CD4-positive, alpha-beta memory T cell (primary cell): ENCODE measurements around the gene FRMD4B. TPM values are rescaled to one million over a fixed set of nuclear protein-coding genes. Genes with fewer than 3 reads are reported as not detected.

Experiments used
- CTCF ChIA-PET: fragments of 350-600 bp; sonication (Branson Sonifier 250); formaldehyde crosslinking; loops from one replicate; lab custom pipeline; 2021; ENCODE audit warnings: inconsistent platforms; ENCODE audit not compliant: partially characterized antibody; lab: Charles Lee
- POLR2A ChIA-PET: fragments of 350-600 bp; sonication (Branson Sonifier 250); formaldehyde crosslinking; loops from one replicate; lab custom pipeline; 2021; ENCODE audit not compliant: partially characterized antibody; lab: Charles Lee
- DNase-seq, 5 donors: peaks; one replicate each; pipeline versions ENCODE4 v3.0.0 to v3.0.0-alpha.2; 2020 to 2022; ENCODE audit warnings: mixed read lengths in 1 of 5
- H3K27ac ChIP-seq: one replicate; pipeline ENCODE4 v1.7.0; 2013; ENCODE audit warnings: low read depth, low read length
- H3K27me3 ChIP-seq: 2 replicates; pipeline ENCODE4 v1.7.0; 2013; ENCODE audit warnings: mild to moderate bottlenecking, low read length, moderate library complexity; ENCODE audit not compliant: insufficient read depth
- H3K36me3 ChIP-seq: 2 replicates; pipeline ENCODE4 v1.7.0; 2013; ENCODE audit warnings: mild to moderate bottlenecking, low read length, moderate library complexity; ENCODE audit not compliant: insufficient read depth
- H3K4me1 ChIP-seq: 2 replicates; pipeline ENCODE4 v1.7.0; 2013; ENCODE audit warnings: mild to moderate bottlenecking, low read length, moderate library complexity; ENCODE audit not compliant: insufficient read depth
- H3K4me3 ChIP-seq, 2 donors: one replicate each; pipeline ENCODE4 v1.7.0; 2013; ENCODE audit warnings: low read length in 2 of 2, mild to moderate bottlenecking in 1 of 2
- H3K9me3 ChIP-seq, 2 donors: one replicate each; pipeline ENCODE4 v1.7.0; 2013; ENCODE audit warnings: low read length in 2 of 2, control low read depth in 1 of 2; ENCODE audit not compliant: control insufficient read depth in 1 of 2
- H3K27ac Mint-ChIP-seq, 7 donors: one replicate each; pipeline ENCODE4 v1.8.0; 2020 to 2021; ENCODE audit warnings: mixed read lengths in 7 of 7, mild to moderate bottlenecking in 6 of 7, inconsistent platforms in 3 of 7, moderate library complexity in 3 of 7
- H3K27me3 Mint-ChIP-seq, 2 donors: one replicate each; pipeline ENCODE4 v1.8.0; 2020 to 2021; ENCODE audit warnings: mixed read lengths in 2 of 2
- H3K36me3 Mint-ChIP-seq, 2 donors: one replicate each; pipeline ENCODE4 v1.8.0; 2020 to 2021; ENCODE audit warnings: mixed read lengths in 2 of 2, inconsistent platforms in 1 of 2, mild to moderate bottlenecking in 1 of 2
- H3K4me1 Mint-ChIP-seq, 4 donors: one replicate each; pipeline ENCODE4 v1.8.0; 2020 to 2021; ENCODE audit warnings: mixed read lengths in 4 of 4, mild to moderate bottlenecking in 1 of 4
- H3K4me3 Mint-ChIP-seq, 8 donors: one replicate each; pipeline ENCODE4 v1.8.0; 2020 to 2021; ENCODE audit warnings: mixed read lengths in 8 of 8, mild to moderate bottlenecking in 7 of 8, moderate library complexity in 6 of 8, inconsistent platforms in 3 of 8
- H3K9me3 Mint-ChIP-seq, 8 donors: one replicate each; pipeline ENCODE4 v1.8.0; 2020 to 2021; ENCODE audit warnings: mixed read lengths in 8 of 8, mild to moderate bottlenecking in 5 of 8, inconsistent platforms in 3 of 8, moderate library complexity in 1 of 8
- intact Hi-C: fragments of 100-400 bp; cut with micrococcal nuclease; formaldehyde crosslinking; loops from one replicate; pipeline ENCODE4 v1.15.1; 2023
- polyA plus RNA-seq, 2 donors: library from polyadenylated mRNA; unstranded; fragments of 300-500 nt; fragmentation: Illumina TruSeq; gene quantifications; one replicate each; pipeline ENCODE4 v1.2.3, GENCODE V29; 2021
- total RNA-seq, 2 experiments: library from RNA; stranded (reverse); gene quantifications; one replicate each; pipeline ENCODE4 v1.2.3, GENCODE V29; 2021

The FRMD4B gene
- total and polyA plus RNA-seq, 4 experiments from 2014 or later = 3.1 to 18.3 (median 13.5) TPM

GRCh38 chr3:69300296-69300695 is 85.6 kb downstream of the FRMD4B start:
- Histone ChIP-seq H3K4me1 (no peaks in the 10 kb centered on the region), H3K4me3 (no peak overlapping the region), H3K27me3 (no peaks in the 10 kb centered on the region), H3K9me3 (no peaks in the 10 kb centered on the region), H3K36me3 (no peaks in the 10 kb centered on the region), H3K27ac (no peak overlapping the region)
- ChIA-PET POLR2A (no interaction called here), CTCF (interaction anchor here (1.5 to 3.3 kb wide), 2 partner anchors 132 to 138 kb away, joined by 3 to 17 read pairs; no protein-coding TSS in a partner anchor)
- Mint-ChIP-seq H3K36me3 (no peaks in the 10 kb centered on the region), H3K4me3 (no peak overlapping the region), H3K9me3 (no peaks in the 10 kb centered on the region), H3K4me1 (no peaks in the 10 kb centered on the region), H3K27ac (no peak overlapping the region), H3K27me3 (peaks cover 0 to 2% of the 10 kb centered on the region in 2 donors)
- DNase-seq = no peak
- intact Hi-C loops = no loop called here

GRCh38 chr3:69299344-69299743 is 86.5 kb downstream of the FRMD4B start:
- H3K9me3 Mint-ChIP-seq = no peaks in the 10 kb centered on the region
- DNase-seq = no peak
- CTCF ChIA-PET = no interaction called here
- no peaks in the 10 kb centered on the region for H3K36me3 ChIP-seq
- no peaks in the 10 kb centered on the region for H3K36me3 Mint-ChIP-seq
- no peaks in the 10 kb centered on the region for H3K4me1 ChIP-seq
- H3K27me3 Mint-ChIP-seq = peaks cover 0 to 2% of the 10 kb centered on the region in 2 donors
- H3K4me1 Mint-ChIP-seq = no peaks in the 10 kb centered on the region
- H3K9me3 ChIP-seq = no peaks in the 10 kb centered on the region
- no peak overlapping the region for H3K27ac ChIP-seq
- no peak overlapping the region for H3K4me3 Mint-ChIP-seq
- no peaks in the 10 kb centered on the region for H3K27me3 ChIP-seq
- POLR2A ChIA-PET = no interaction called here
- H3K27ac Mint-ChIP-seq = no peak overlapping the region
- intact Hi-C loops = no loop called here
- H3K4me3 ChIP-seq = no peak overlapping the region

GRCh38 chr3:69297501-69297900 is 88.4 kb downstream of the FRMD4B start:
- no peaks in the 10 kb centered on the region for H3K9me3 Mint-ChIP-seq
- no peaks in the 10 kb centered on the region for H3K4me1 ChIP-seq
- ChIA-PET POLR2A (no interaction called here), CTCF (interaction anchor here (1.8 kb wide), 2 partner anchors 32 to 136 kb away, joined by 4 to 10 read pairs; no protein-coding TSS in a partner anchor)
- no peaks in the 10 kb centered on the region for H3K36me3 ChIP-seq
- H3K27me3 ChIP-seq = no peaks in the 10 kb centered on the region
- no peak overlapping the region for H3K27ac Mint-ChIP-seq
- no peak for DNase-seq
- H3K4me3 Mint-ChIP-seq = no peak overlapping the region
- H3K36me3 Mint-ChIP-seq = no peaks in the 10 kb centered on the region
- H3K9me3 ChIP-seq = no peaks in the 10 kb centered on the region
- intact Hi-C loops = no loop called here
- no peak overlapping the region for H3K27ac ChIP-seq
- no peaks in the 10 kb centered on the region for H3K4me1 Mint-ChIP-seq
- no peak overlapping the region for H3K4me3 ChIP-seq
- H3K27me3 Mint-ChIP-seq = peaks cover 0 to 2% of the 10 kb centered on the region in 2 donors

- Histone ChIP-seq H3K4me1 (no peaks in the 10 kb centered on the region), H3K36me3 (no peaks in the 10 kb centered on the region), H3K4me3 (no peak overlapping the region), H3K27me3 (no peaks in the 10 kb centered on the region), H3K27ac (no peak overlapping the region), H3K9me3 (no peaks in the 10 kb centered on the region)
- intact Hi-C loops = no loop called here
- Mint-ChIP-seq H3K27ac (no peak overlapping the region), H3K27me3 (peaks cover 0 to 2% of the 10 kb centered on the region in 2 donors), H3K9me3 (no peaks in the 10 kb centered on the region), H3K36me3 (no peaks in the 10 kb centered on the region), H3K4me3 (no peak overlapping the region), H3K4me1 (no peaks in the 10 kb centered on the region)
- POLR2A ChIA-PET = no interaction called here
- DNase-seq = no peak
- CTCF ChIA-PET = interaction anchor here (1.8 kb wide), 1 partner anchor 33 kb away, joined by 4 read pairs; no protein-coding TSS in a partner anchor
Measured at GRCh38 chr3:69296995-69297394, 88.9 kb downstream of the FRMD4B start.

- Mint-ChIP-seq H3K36me3 (no peaks in the 10 kb centered on the region), H3K4me1 (peaks cover 0 to 3% (median 2%) of the 10 kb centered on the region in 4 donors), H3K27me3 (peaks cover 0 to under 1% of the 10 kb centered on the region in 2 donors), H3K27ac (peak overlapping the region in 1 of 7 donors; percentile 4), H3K4me3 (no peak overlapping the region), H3K9me3 (no peaks in the 10 kb centered on the region)
- no peaks in the 10 kb centered on the region for H3K9me3 ChIP-seq
- no peaks in the 10 kb centered on the region for H3K4me1 ChIP-seq
- CTCF ChIA-PET = interaction anchor here (1.7 to 2.1 kb wide), 3 partner anchors 12 to 133 kb away, joined by 5 to 7 read pairs (median 7); no protein-coding TSS in a partner anchor
- DNase-seq = no peak
- H3K27me3 ChIP-seq = no peaks in the 10 kb centered on the region
- intact Hi-C loops = no loop called here
- no peak overlapping the region for H3K27ac ChIP-seq
- no peak overlapping the region for H3K4me3 ChIP-seq
- H3K36me3 ChIP-seq = no peaks in the 10 kb centered on the region
- POLR2A ChIA-PET = no interaction called here
Measured at GRCh38 chr3:69294014-69294766, 91.7 kb downstream of the FRMD4B start.

- no peak overlapping the region for H3K4me3 ChIP-seq
- intact Hi-C loops = no loop called here
- Mint-ChIP-seq H3K36me3 (no peaks in the 10 kb centered on the region), H3K4me3 (no peak overlapping the region), H3K27me3 (no peaks in the 10 kb centered on the region), H3K27ac (no peak overlapping the region), H3K4me1 (peaks cover 6 to 14% (median 13%) of the 10 kb centered on the region in 4 donors), H3K9me3 (no peaks in the 10 kb centered on the region)
- H3K9me3 ChIP-seq = no peaks in the 10 kb centered on the region
- POLR2A ChIA-PET = no interaction called here
- DNase-seq = no peak
- H3K27me3 ChIP-seq = no peaks in the 10 kb centered on the region
- CTCF ChIA-PET = interaction anchor here (1.7 kb wide), 1 partner anchor 13 kb away, joined by 5 read pairs; no protein-coding TSS in a partner anchor
- no peak overlapping the region for H3K27ac ChIP-seq
- H3K36me3 ChIP-seq = no peaks in the 10 kb centered on the region
- H3K4me1 ChIP-seq = peaks cover 10% of the 10 kb centered on the region
Measured at GRCh38 chr3:69292959-69293574, 92.8 kb downstream of the FRMD4B start.

GRCh38 chr3:69292185-69292584 is 93.7 kb downstream of the FRMD4B start:
- H3K27ac ChIP-seq = no peak overlapping the region
- no peaks in the 10 kb centered on the region for H3K9me3 Mint-ChIP-seq
- H3K4me1 Mint-ChIP-seq = peaks cover 8 to 23% (median 20%) of the 10 kb centered on the region in 4 donors
- H3K4me3 ChIP-seq = no peak overlapping the region
- H3K9me3 ChIP-seq = no peaks in the 10 kb centered on the region
- intact Hi-C loops = no loop called here
- H3K27ac Mint-ChIP-seq = no peak overlapping the region
- no peak for DNase-seq
- no peaks in the 10 kb centered on the region for H3K27me3 ChIP-seq
- ChIA-PET POLR2A (interaction anchor here (0.6 kb wide), 1 partner anchor 25 kb away, joined by 3 read pairs; no protein-coding TSS in a partner anchor), CTCF (interaction anchor here (1.2 to 1.6 kb wide), 2 partner anchors 13 to 14 kb away, joined by 3 to 7 read pairs; no protein-coding TSS in a partner anchor)
- H3K36me3 ChIP-seq = no peaks in the 10 kb centered on the region
- H3K36me3 Mint-ChIP-seq = no peaks in the 10 kb centered on the region
- H3K4me3 Mint-ChIP-seq = no peak overlapping the region
- no peaks in the 10 kb centered on the region for H3K27me3 Mint-ChIP-seq
- peaks cover 12% of the 10 kb centered on the region for H3K4me1 ChIP-seq
